Spleen (tissue), 11 donors: ENCODE data around the gene LPCAT1. TPM values are rescaled to one million over a fixed set of nuclear protein-coding genes. Genes with fewer than 3 reads are reported as not detected.
A peak's percentile ranks its signal among the peaks of the same experiment; 100 is the strongest.

Experiments used
- DNase-seq: peaks from one replicate; pipeline ENCODE4 v3.0.0-alpha.2; 2020
- H3K27ac ChIP-seq, 8 donors: fragments of 200-600 bp; sonication (generic) in 7 of 8; 1 replicate in 4 of 8; 2 replicates in 4 of 8; pipeline versions ENCODE4 v1.5.0 to v1.8.0; 2016 to 2021; ENCODE audit warnings: inconsistent platforms in 4 of 8, mild to moderate bottlenecking in 4 of 8, moderate library complexity in 1 of 8
- H3K27me3 ChIP-seq, 7 donors: fragments of 200-600 bp; sonication (generic) in 6 of 7; replicated peaks in 1 of 7; 1 replicate in 4 of 7; 2 replicates in 3 of 7; pipeline versions ENCODE4 v1.5.0 to v1.8.0; 2016 to 2021; ENCODE audit warnings: inconsistent platforms in 3 of 7, mild to moderate bottlenecking in 1 of 7
- H3K36me3 ChIP-seq, 6 donors: fragments of 200-600 bp; sonication (generic) in 5 of 6; 1 replicate in 4 of 6; 2 replicates in 2 of 6; pipeline versions ENCODE4 v1.5.0 to v1.8.0; 2016 to 2021; ENCODE audit warnings: inconsistent platforms in 2 of 6
- H3K4me1 ChIP-seq, 6 donors: fragments of 200-600 bp; sonication (generic) in 5 of 6; 1 replicate in 3 of 6; 2 replicates in 3 of 6; pipeline versions ENCODE4 v1.5.0 to v1.8.0; 2016 to 2021; ENCODE audit warnings: inconsistent platforms in 3 of 6
- H3K4me3 ChIP-seq, 8 donors: fragments of 200-600 bp; sonication (generic) in 7 of 8; 1 replicate in 4 of 8; 2 replicates in 4 of 8; pipeline versions ENCODE4 v1.5.0 to v1.8.0; 2016 to 2021; ENCODE audit warnings: inconsistent platforms in 4 of 8, mild to moderate bottlenecking in 4 of 8, moderate library complexity in 2 of 8
- H3K9me3 ChIP-seq, 8 donors: fragments of 200-600 bp; sonication (generic) in 7 of 8; 1 replicate in 4 of 8; 2 replicates in 4 of 8; pipeline versions ENCODE4 v1.5.0 to v1.8.0; 2016 to 2021; ENCODE audit warnings: inconsistent platforms in 4 of 8
- CTCF ChIP-seq, 11 experiments: fragments of 200-600 bp in 7 of 11; fragments of 450-650 bp in 4 of 11; sonication (generic) in 4 of 11; IDR thresholded peaks in 8 of 11; conservative IDR thresholded peaks in 3 of 11; 1 replicate in 7 of 11; 2 replicates in 4 of 11; pipeline versions ENCODE4 v1.4.0 to v1.8.0; 2016 to 2021; ENCODE audit warnings: antibody characterized with exemption in 11 of 11, inconsistent platforms in 4 of 11, mild to moderate bottlenecking in 1 of 11
- POLR2A ChIP-seq, 3 donors: fragments of 450-650 bp; IDR thresholded peaks; one replicate each; pipeline ENCODE4 v1.5.1; 2017; ENCODE audit warnings: antibody characterized with exemption in 3 of 3, mild to moderate bottlenecking in 1 of 3
- POLR2AphosphoS5 ChIP-seq, 3 donors: sonication (generic); formaldehyde crosslinking; IDR thresholded peaks; one replicate each; pipeline ENCODE4 v1.5.1; 2017; ENCODE audit warnings: antibody characterized with exemption in 3 of 3
- WGBS, 5 donors: extraction: QIAGEN DNeasy Blood & Tissue Kit in 3 of 5; methylation state at CpG; one replicate each; pipeline versions ENCODE4 v1.1.5 to v1.1.7; 2013 to 2018; 5-methylcytosine and 5-hydroxymethylcytosine counted together
- intact Hi-C: fragments of 100-400 bp; cut with DNase I; formaldehyde crosslinking; loops from one replicate; pipeline ENCODE4 v1.15.0; 2023; ENCODE audit warnings: low total_unique reads
- polyA plus RNA-seq, 3 donors: library from polyadenylated mRNA; stranded (reverse); fragments of 200-250 nt; gene quantifications; one replicate each; pipeline ENCODE4 v1.2.1, GENCODE V29; 2013
- total RNA-seq, 7 donors: library from RNA; depleted of rRNA in 3 of 7; stranded (reverse); fragments of >200 nt in 3 of 7; fragmentation: NEBNext Ultra II Directional in 4 of 7; extraction: Animal tissue kit (Norgen Biotek cat#: 25700) in 4 of 7; gene quantifications; one replicate each; pipeline versions ENCODE4 v1.1.0 to v1.2.1, GENCODE V29; 2016 to 2021
- donor health status: healthy with polysubstance abuse.
- donor health status: DM: no; HTN: no; CAD: no; lungs with moderate emphysema.
- donor health status: DM: no; HTN: no; CAD: no.
- donor health status: Bipolar disorder and iron deficiency.
- donor health status: healthy.
- donor health status: DM: no; HTN: no; CAD: no.
- donor health status: DM: yes; HTN: yes; CAD: no.

LPCAT1 gene
- total and polyA plus RNA-seq, 10 donors: 52.2 to 322 (median 174) TPM

GRCh38 chr5:1479066-1479465, 44.7 kb downstream of the LPCAT1 start:
- H3K4me1 ChIP-seq: peaks cover 17 to 81% (median 59%) of the 10 kb centered on the region in 6 donors
- TF ChIP-seq CTCF (IDR thresholded peaks at IDR 0.05 in 8 of 11, conservative IDR thresholded peaks at IDR 0.05 in 3 of 11) (no peak), POLR2A (IDR thresholded peaks at IDR 0.05) (no peak), POLR2AphosphoS5 (IDR thresholded peaks at IDR 0.05) (no peak)
- intact Hi-C loops: no loop called here
- no peaks in the 10 kb centered on the region for H3K9me3 ChIP-seq
- peak; percentile 63 for DNase-seq
- peak overlapping the region; percentile 49 to 96 (median 84) for H3K27ac ChIP-seq
- 84 to 95% (median 91%) methylated on average over 7 of the region's 7 CpGs for whole genome bisulfite sequencing, 5 donors
- peak overlapping the region in 1 of 8 donors; percentile 58 for H3K4me3 ChIP-seq
- H3K36me3 ChIP-seq: peaks cover 2 to 89% (median 61%) of the 10 kb centered on the region in 6 donors
- no peaks in the 10 kb centered on the region for H3K27me3 ChIP-seq

GRCh38 chr5:1478271-1479035, 45.3 kb downstream of the LPCAT1 start:
- no peaks in the 10 kb centered on the region for H3K9me3 ChIP-seq
- DNase-seq: peak; percentile 79
- intact Hi-C loops: no loop called here
- WGBS, 5 donors: 75 to 93% (median 85%) methylated on average over 13 of the region's 13 CpGs
- H3K36me3 ChIP-seq: peaks cover 2 to 89% (median 61%) of the 10 kb centered on the region in 6 donors
- peak overlapping the region in 1 of 8 donors; percentile 58 for H3K4me3 ChIP-seq
- no peaks in the 10 kb centered on the region for H3K27me3 ChIP-seq
- H3K27ac ChIP-seq: peak overlapping the region; percentile 49 to 96 (median 84)
- H3K4me1 ChIP-seq: peaks cover 17 to 74% (median 54%) of the 10 kb centered on the region in 6 donors
- TF ChIP-seq POLR2AphosphoS5 (IDR thresholded peaks at IDR 0.05) (peak; percentile 51 to 59 (median 55)), POLR2A (IDR thresholded peaks at IDR 0.05) (no peak), CTCF (IDR thresholded peaks at IDR 0.05 in 8 of 11, conservative IDR thresholded peaks at IDR 0.05 in 3 of 11) (no peak)

GRCh38 chr5:1477341-1477740, 46.4 kb downstream of the LPCAT1 start:
- WGBS, 5 donors: 43 to 78% (median 68%) methylated on average over 15 to 16 of the region's 16 CpGs
- H3K9me3 ChIP-seq: no peaks in the 10 kb centered on the region
- peaks cover 2 to 92% (median 65%) of the 10 kb centered on the region in 6 donors for H3K36me3 ChIP-seq
- TF ChIP-seq CTCF (IDR thresholded peaks at IDR 0.05 in 8 of 11, conservative IDR thresholded peaks at IDR 0.05 in 3 of 11) (no peak), POLR2AphosphoS5 (IDR thresholded peaks at IDR 0.05) (peak in 2 of 3 donors; percentile 68 to 82)
- H3K4me3 ChIP-seq: peak overlapping the region in 1 of 8 donors; percentile 58
- no peaks in the 10 kb centered on the region for H3K27me3 ChIP-seq
- peak; percentile 92 for DNase-seq
- H3K27ac ChIP-seq: peak overlapping the region in 7 of 8 donors; percentile 80 to 96 (median 84)
- peaks cover 17 to 66% (median 45%) of the 10 kb centered on the region in 6 donors for H3K4me1 ChIP-seq
- intact Hi-C loops: no loop called here

- TF ChIP-seq POLR2A (IDR thresholded peaks at IDR 0.05) (no peak), POLR2AphosphoS5 (IDR thresholded peaks at IDR 0.05) (peak in 1 of 3 donors; percentile 34), CTCF (IDR thresholded peaks at IDR 0.05 in 8 of 11, conservative IDR thresholded peaks at IDR 0.05 in 3 of 11) (no peak)
- Histone ChIP-seq H3K9me3 (no peaks in the 10 kb centered on the region), H3K36me3 (peaks cover 2 to 95% (median 69%) of the 10 kb centered on the region in 6 donors), H3K4me1 (peaks cover 17 to 63% (median 42%) of the 10 kb centered on the region in 6 donors), H3K27me3 (no peaks in the 10 kb centered on the region), H3K27ac (peak overlapping the region in 7 of 8 donors; percentile 80 to 96 (median 84)), H3K4me3 (peak overlapping the region in 1 of 8 donors; percentile 58)
- WGBS, 5 donors: 82 to 95% (median 87%) methylated on average over 11 of the region's 11 CpGs
- peak; percentile 78 for DNase-seq
- intact Hi-C loops: no loop called here
These were observed 46.8 kb downstream of the LPCAT1 start for GRCh38 chr5:1476967-1477310.
